Measurements from ENCODE around the gene ITFG1.
"Not testable (repeated sequence)": the region's sequence is repeated elsewhere in the genome, so short reads cannot be mapped to it uniquely, and the experiment has no call there.

ITFG1 gene

DNA sequence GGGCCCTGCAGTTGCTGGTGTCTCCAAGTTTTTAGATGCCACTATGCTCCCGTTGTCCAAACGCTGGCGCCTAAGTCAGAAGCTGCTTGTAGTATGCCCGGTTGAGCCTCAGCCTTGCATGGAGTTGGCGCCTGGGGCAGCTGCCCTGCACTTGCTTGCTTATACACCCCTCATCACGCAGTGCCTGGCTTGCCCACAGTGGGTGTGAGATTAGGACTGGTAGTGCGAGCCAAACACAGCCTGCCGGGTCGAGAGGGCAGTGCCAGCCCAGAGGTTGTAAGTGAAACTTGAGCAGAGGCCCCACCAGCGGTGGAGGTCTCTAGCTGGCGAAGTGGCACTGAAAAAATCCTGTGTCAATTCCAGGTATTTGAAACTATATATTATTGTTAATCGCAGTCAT lies 90.3 kb downstream of the ITFG1 start:
- no peak for DNase-seq
- no peak for TF ChIP-seq GATA1 (IDR thresholded peaks at IDR 0.05; ENCODE audit: low read depth, low read length)
- no peak for TF ChIP-seq POLR2A (IDR thresholded peaks at IDR 0.05; ENCODE audit: low read length)

DNA sequence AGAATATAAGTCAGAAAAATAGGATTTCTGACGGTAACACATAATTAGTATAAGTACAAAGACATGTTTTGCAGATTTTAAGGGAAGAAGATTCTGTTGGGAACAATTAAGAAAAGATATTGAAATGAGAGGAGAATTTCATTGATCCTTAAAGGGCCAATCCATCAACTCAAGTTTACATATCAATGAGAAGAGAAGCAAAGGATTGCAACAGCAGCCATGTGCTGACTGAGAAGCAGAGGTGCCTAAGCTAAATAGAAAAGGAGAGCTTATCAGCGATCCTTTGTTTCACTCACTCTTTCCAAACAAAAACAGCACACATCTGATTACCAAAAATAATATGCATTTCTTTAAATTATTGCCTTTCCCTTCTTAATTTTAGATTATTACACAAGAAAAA lies 94.6 kb downstream of the ITFG1 start:
- DNase-seq: no peak
- TF ChIP-seq GATA1 (IDR thresholded peaks at IDR 0.05; ENCODE audit: low read depth, low read length) (no peak), POLR2A (IDR thresholded peaks at IDR 0.05; ENCODE audit: low read length) (no peak)

DNA sequence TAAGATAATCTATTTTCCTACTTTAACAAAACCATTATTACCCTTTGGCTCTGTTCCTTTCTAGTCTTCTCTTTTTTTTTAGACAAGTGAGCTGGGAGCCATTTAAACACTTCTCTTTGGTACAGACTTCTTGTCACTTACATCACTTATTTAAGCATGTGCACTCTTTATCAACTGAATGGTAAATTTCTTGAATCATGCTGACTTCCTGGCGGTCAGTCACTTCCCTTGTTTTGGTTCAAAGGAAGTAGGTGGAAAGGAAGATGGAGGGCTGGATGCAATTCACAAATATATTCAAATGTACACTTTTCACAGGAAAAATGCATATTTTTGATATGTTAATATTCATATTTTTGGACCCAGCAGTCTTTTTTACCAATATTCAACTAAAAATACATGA lies 97.1 kb downstream of the ITFG1 start:
- TF ChIP-seq POLR2A (IDR thresholded peaks at IDR 0.05; ENCODE audit: low read length): no peak
- no peak for TF ChIP-seq GATA1 (IDR thresholded peaks at IDR 0.05; ENCODE audit: low read depth, low read length)
- DNase-seq: no peak

DNA sequence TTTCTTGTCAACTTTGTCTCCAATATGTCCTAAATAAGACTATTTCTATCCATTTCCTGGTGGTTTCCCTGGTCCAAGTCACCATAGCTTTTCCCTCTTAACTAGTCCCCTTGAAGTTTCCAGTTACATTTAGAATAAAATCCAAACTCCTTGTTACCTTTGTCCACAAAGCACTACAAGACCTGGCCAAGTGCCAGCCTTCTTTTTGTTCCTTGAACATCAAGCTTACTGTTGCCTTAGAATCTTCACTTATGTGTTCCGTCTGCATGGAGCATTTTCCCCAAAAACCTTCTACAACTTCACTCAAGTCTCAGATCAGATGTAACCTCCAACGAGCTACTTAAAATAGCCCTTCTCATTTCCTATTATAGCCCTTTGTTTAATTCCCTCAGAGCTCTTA lies 101.4 kb downstream of the ITFG1 start:
- no peak for TF ChIP-seq POLR2A (IDR thresholded peaks at IDR 0.05; ENCODE audit: low read length)
- TF ChIP-seq GATA1 (IDR thresholded peaks at IDR 0.05; ENCODE audit: low read depth, low read length): no peak
- no peak for DNase-seq

DNA sequence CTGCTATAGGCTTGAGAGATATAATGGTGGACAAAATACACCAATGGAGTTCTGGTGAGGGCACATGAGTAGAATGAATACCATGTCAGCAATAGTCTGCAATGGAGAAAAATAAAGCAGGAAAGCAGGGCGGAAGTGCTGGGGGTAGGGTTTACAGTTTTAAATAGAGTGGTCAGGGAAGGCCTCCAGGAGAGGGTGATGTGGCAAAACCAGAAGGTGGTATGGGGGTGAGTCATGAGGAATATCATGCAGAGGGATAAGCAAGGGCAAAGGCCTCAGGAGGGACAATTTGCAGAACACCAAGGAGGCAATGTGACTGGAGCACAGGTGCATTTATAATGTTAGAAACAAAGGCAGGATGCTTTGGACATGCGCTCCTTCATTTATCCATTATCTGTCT lies 102.0 kb downstream of the ITFG1 start:
- TF ChIP-seq GATA1 (IDR thresholded peaks at IDR 0.05; ENCODE audit: low read depth, low read length) (no peak), POLR2A (IDR thresholded peaks at IDR 0.05; ENCODE audit: low read length) (no peak)

DNA sequence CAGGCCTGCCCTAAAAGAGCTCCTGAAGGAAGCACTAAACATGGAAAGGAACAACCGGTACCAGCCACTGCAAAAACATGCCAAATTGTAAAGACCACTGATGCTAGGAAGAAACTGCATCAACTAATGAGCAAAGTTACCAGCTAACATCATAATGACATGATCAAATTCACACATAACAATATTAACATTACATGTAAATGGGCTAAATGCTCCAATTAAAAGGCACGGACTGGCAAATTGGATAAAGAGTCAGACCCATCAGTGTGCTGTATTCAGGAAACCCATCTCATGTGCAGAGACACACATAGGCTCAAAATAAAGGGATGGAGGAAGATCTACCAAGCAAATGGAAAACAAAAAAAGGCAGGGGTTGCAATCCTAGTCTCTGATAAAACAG lies 111.8 kb downstream of the ITFG1 start:
- not testable (repeated sequence) for DNase-seq

More for the DNA sequence above, 102.0 kb downstream of the ITFG1 start:
- no peak for DNase-seq

DNA sequence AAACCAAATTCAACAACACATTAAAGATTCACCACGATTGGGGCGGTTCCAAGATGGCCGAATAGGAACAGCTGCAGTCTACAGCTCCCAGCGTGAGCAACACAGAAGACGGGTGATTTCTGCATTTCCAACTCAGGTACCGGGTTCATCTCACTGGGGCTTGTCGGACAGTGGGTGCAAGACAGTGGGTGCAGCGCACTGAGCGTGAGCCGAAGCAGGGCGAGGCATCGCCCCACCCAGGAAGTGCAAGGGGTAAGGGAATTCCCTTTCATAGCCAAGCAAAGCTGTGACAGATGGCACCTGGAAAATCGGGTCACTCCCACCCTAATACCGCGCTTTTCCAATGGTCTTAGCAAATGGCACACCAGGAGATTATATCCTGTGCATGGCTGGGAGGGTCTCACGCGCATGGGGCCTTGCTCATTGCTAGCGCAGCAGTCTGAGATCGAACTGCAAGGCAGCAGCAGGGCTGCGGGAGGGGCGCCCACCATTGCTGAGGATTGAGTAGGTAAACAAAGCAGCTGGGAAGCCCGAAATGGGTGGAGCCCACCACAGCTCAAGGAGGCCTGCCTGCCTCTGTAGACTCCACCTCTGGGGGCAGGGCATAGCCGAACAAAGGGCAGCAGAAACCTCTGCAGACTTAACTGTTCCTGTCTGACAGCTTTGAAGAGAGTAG lies 113.7 kb downstream of the ITFG1 start:
- DNase-seq: not testable (repeated sequence)

DNA sequence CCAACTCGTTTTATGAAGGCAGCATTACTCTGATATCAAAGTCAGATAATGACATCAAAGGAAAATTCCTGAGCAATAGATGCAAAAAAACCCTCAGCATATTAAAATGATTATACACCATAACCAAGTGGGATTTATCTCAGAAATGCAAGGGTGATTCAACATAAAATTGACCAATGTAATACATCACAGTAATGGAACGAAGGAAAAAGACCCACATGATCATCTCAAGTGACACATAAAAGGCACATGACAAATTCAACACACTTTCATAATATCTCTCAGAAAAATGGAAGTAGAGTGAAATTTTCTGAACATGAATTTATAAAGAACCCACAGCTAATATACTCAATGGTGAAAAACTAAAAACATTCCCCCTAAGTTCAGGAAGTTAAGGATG lies 118.8 kb downstream of the ITFG1 start:
- no peak for TF ChIP-seq POLR2A (IDR thresholded peaks at IDR 0.05; ENCODE audit: low read length)
- TF ChIP-seq GATA1 (IDR thresholded peaks at IDR 0.05; ENCODE audit: low read depth, low read length): no peak
- DNase-seq: no peak

DNA sequence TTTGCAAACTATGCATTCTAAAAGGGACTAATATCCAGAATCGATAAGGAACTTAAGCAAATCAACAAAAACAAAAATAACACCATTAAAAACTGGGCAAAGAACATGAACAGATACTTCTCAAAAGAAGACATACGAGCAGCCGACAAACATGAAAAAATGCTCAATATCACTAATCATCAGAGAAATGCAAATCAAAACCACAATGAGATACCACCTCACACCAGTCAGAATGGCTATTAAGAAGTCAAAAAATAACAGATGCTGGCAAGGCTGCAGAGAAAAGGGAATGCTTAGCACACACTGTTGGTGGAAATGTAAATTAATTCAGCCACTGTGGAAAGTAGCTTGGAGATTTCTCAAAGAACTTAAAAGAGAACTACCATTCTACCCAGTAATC lies 130.3 kb downstream of the ITFG1 start:
- DNase-seq: not testable (repeated sequence)

DNA sequence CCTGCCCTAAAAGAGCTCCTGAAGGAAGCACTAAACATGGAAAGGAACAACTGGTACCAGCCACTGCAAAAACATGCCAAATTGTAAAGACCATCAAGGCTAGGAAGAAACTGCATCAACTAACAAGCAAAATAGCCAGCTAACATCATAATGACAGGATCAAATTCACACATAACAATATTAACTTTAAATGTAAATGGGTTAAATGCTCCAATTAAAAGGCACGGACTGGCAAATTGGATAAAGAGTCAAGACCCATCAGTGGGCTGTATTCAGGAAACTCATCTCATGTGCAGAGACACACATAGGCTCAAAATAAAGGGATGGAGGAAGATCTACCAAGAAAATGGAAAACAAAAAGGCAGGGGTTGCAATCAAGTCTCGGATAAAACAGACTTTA lies 136.6 kb downstream of the ITFG1 start:
- DNase-seq: not testable (repeated sequence)

DNA sequence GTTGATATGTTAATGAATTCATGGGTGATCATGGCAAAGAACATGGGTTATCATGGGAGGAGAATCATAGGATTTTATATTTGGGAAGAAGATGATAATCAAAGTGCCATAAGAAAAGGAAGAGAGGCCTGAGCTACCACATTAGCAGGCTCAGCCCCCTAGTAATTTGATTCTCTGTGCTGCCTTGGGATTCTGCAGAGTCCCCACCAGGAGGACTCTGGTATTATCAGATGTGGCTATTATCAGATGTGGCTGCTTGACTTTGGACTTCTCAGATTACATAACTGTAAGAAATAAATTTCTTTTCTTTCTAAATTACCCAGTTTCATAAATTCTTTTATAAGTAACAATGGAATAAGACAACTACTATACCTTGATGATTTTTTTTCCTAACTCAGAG lies 137.6 kb downstream of the ITFG1 start:
- no peak for DNase-seq
- no peak for TF ChIP-seq POLR2A (IDR thresholded peaks at IDR 0.05; ENCODE audit: low read length)
- TF ChIP-seq GATA1 (IDR thresholded peaks at IDR 0.05; ENCODE audit: low read depth, low read length): no peak

DNA sequence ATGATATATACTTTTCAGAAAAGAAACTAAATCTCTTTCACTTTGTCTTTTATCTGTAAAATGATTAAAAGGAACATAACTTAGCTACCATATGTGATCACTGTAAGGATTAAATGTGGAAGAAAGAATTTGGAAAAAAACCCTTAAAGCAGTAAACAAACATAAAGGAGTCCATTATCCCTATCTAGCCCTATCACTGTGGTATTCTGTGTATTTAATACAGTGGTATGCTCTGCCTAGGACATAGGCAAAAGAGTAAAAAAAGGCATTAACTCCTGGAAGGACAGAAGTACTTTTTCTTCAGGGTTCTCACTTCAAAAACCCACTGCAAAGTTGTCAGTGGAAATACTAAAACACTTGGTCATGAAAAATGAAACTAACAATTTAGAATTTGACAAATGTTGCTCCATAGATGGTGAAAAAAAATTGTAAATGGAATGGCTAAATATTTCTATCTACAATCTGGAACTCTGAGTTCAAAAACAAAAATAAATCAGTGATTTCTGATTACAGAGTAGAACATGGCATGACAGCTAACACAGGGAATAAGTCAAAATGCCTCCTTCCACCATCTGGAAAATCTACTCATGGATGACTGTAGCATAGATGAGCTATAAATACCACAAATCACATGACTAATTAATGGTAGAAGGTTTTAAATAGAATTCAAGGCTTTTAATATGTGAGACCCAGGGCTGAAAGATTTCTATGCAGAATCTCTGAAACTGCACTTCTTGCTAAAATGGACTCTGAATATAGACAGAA lies 140.1 kb downstream of the ITFG1 start:
- no peak for DNase-seq
- no peak for TF ChIP-seq POLR2A (IDR thresholded peaks at IDR 0.05; ENCODE audit: low read length)
- no peak for TF ChIP-seq GATA1 (IDR thresholded peaks at IDR 0.05; ENCODE audit: low read depth, low read length)

DNA sequence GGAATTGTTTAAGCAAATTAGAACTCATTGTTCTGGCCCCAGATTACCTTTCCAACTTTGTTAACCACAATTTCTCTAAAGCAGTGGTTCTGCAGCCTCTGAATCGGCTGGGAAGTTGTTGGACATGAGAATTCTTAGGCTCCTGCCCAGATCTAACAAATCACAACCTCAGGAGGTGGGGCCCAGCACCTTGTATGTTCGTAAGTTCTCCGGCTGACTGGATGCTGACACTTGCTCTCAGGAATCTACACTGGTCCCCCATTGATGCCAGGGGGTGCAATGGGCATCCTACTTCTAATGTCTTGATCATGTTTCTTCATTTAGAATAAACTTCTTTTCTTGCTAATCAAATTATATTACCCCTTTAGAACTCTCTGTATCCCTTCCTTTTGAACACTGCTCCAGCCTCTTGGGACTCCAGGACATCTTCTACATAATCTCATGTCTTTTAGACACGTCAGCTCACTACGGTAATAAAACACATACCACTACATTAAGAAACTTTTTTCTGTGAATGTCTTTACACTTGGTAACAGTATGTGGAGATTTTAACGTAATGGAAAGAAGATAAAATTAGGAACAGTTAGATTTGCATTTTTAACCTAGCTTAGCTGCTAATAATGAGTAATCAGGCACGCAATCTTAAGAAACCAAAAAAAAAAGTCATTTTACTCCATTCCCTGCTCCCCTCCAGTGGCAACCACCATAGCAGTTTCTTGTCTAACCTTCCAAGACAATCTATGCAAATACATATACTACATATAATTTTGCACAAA lies 143.2 kb downstream of the ITFG1 start:
- TF ChIP-seq GATA1 (IDR thresholded peaks at IDR 0.05; ENCODE audit: low read depth, low read length) (no peak), POLR2A (IDR thresholded peaks at IDR 0.05; ENCODE audit: low read length) (no peak)
- no peak for DNase-seq

DNA sequence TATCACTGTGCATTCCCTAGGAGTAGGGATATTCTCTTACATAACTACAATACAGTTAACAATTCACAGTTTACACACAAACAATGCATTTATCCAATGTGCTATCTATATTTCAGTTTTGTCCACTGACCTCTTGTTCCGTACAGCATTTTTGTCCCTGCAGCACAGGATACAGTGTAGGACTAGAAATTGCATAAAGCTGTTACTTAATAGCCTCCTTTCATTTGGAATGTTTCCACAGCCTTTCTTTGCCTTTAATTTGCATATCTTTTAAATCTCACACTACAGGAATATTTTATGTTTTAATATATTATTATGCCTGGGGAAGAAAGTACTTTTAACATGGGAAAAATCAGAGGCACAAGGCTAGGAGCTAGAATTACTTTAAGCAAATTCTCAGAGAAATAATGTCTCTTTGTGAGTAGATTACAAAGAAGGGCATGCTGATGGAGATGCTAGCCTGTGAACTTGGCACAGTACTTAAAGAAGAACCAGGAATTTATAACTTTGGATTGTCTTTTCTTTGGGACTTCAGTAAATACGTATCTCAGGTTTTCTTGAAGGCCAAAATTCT lies 144.3 kb downstream of the ITFG1 start:
- TF ChIP-seq GATA1 (IDR thresholded peaks at IDR 0.05; ENCODE audit: low read depth, low read length) (no peak), POLR2A (IDR thresholded peaks at IDR 0.05; ENCODE audit: low read length) (no peak)
- DNase-seq: no peak

Data from erythroblast (primary cell).